ENCODE data around the gene RNU6-9.

RNU6-9 gene

DNA sequence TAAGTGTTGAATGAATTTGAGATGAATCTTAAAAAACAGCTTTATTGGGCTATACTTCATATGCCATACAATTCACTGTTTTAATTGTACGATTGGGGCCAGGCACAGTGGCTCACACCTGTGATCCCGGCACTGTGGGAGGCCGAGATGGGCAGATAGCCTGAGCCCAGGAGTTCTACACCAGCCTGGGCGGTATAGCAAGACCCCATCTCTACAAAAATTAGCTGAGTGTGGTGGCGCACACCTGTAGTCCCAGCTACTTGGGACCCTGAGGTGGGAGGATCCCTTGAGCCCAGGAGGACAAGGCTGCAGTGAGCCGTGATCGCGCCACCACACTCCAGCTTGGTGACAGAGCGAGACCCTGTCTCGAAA is 42.9 kb downstream of the RNU6-9 start:
- DNase-seq = no peak

GRCh38 chr19:937259-937694 is 44.0 kb downstream of the RNU6-9 start:
- DNase-seq = no peak

DNA sequence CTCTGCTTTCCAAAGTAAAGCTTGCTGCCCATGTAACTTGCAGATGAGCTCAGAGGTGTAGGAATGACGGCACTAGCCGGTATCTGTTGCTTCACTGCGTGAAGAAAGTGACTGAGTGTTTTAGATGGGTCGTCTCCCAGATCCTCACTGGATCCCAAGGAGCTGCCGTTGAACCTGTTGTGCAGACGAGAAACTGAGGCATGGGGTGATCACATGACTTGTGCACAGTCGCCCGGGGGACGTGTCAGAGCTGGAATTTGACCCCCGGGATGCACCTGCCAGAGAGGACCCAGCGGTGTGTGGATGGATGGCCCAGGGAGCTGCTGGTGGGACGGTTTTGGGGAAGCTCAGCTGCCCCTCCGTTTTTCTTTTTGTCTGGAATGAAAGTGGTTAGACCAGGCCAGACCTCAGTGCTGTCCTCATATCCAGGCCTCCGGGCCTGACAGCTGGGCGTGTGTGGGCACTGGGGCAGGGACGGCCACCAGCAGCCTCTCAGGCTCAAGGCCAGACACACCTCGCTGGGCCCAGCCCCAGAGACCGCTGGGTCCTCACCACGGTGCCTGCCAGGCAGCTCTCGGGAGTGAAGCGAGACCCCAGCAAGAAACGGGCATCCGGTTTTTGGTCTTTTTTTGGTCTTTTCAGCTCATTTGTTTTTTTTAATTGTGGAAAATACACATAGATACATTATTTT is 45.1 kb downstream of the RNU6-9 start:
- no peak for DNase-seq

DNA sequence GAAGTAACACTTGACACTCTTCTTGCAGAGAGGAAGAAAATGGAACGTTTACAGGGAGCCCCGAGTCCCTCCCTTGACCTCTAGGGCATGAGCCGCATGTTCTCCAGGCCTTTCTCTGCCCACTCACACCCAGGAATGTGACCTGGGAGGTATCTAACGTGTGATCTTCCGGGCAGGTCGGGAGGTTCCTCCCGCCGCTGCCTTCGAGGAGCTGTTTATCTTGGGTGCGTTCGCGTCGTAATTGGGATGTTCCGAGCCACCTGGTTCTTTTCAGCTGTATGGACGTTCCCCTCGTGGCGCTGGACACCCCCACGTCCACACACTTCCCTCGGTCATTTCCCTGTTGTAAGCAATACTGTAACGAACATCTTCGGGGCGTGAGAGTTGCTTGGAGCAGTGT is 46.2 kb downstream of the RNU6-9 start:
- no peak for DNase-seq

DNA sequence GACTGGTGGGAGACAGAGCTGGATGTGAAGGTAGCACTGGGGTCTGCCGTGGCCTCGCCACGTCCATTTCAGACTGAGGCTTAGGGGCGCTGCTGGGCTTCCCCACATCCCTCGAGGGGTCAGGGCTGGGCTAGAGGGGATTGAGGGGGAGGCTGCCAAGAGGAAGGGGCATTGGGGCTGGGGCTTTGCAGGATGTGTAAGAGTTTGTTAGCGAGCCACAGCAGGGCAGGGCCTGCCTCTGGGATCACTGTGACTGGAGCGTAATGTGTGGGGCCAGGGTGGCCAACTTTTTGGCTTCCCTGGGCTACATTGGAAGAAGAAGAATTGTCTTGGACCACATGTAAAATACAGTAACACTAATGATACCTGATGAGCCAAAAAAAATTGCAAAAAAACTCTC is 46.6 kb downstream of the RNU6-9 start:
- no peak for DNase-seq

GRCh38 chr19:940591-941291 is 47.5 kb downstream of the RNU6-9 start:
- peak in 10 of 14 donors; percentile 24 to 87 (median 54) for DNase-seq

GRCh38 chr19:941292-942132 is 48.2 kb downstream of the RNU6-9 start:
- no peak for DNase-seq

GRCh38 chr19:942133-942645 is 48.9 kb downstream of the RNU6-9 start:
- DNase-seq = no peak
